Activated T-helper 1 cell treated with anti-CD3 and anti-CD28 coated beads, Interleukin-12 subunit alpha, Interleukin-12 subunit beta, Interleukin-2, Interleukin-4 antibody, amounts not matched to agents 30 ng/mL and 10 ng/mL and 1 ng/mL, durations not matched to agents 14 hours and 24 hours and 36 hours (primary cell): ENCODE data around the gene WNT2B. TPM values are rescaled to one million over a fixed set of nuclear protein-coding genes. Genes with fewer than 3 reads are reported as not detected.

ENCODE experiments used
- DNase-seq: peaks from one replicate; pipeline ENCODE4 v3.0.0; 2021; ENCODE audit warnings: low spot score
- H3K27ac Mint-ChIP-seq: one replicate; pipeline ENCODE4 v1.8.0; 2021; ENCODE audit warnings: mild to moderate bottlenecking, mixed read lengths
- H3K27me3 Mint-ChIP-seq: one replicate; pipeline ENCODE4 v1.8.0; 2022; ENCODE audit warnings: mild to moderate bottlenecking, moderate library complexity, mixed read lengths; ENCODE audit not compliant: insufficient read depth
- H3K36me3 Mint-ChIP-seq: one replicate; pipeline ENCODE4 v1.8.0; 2021; ENCODE audit warnings: low read depth, mixed read lengths
- H3K4me1 Mint-ChIP-seq: one replicate; pipeline ENCODE4 v1.8.0; 2021; ENCODE audit warnings: low read depth, mixed read lengths
- H3K4me3 Mint-ChIP-seq: one replicate; pipeline ENCODE4 v1.8.0; 2021; ENCODE audit warnings: mild to moderate bottlenecking, moderate library complexity, mixed read lengths
- H3K9me3 Mint-ChIP-seq: one replicate; pipeline ENCODE4 v1.8.0; 2021; ENCODE audit warnings: mixed read lengths
- intact Hi-C: fragments of 100-400 bp; cut with micrococcal nuclease; formaldehyde crosslinking; loops from one replicate; pipeline ENCODE4 v1.15.1; 2024
- total RNA-seq: library from RNA; stranded (reverse); gene quantifications from 2 replicates; pipeline ENCODE4 v1.2.3, GENCODE V29; 2022

Gene WNT2B
- total RNA-seq, 1 donor from 2014 or later, result 0.05 TPM

GRCh38 chr1:112517646-112518045, 8.9 kb downstream of the WNT2B start:
- peaks cover 4% of the 10 kb centered on the region for H3K27me3 Mint-ChIP-seq
- H3K4me1 Mint-ChIP-seq, result no peaks in the 10 kb centered on the region
- H3K36me3 Mint-ChIP-seq, result no peaks in the 10 kb centered on the region
- H3K27ac Mint-ChIP-seq, result no peak overlapping the region
- DNase-seq, result no peak
- H3K4me3 Mint-ChIP-seq, result no peak overlapping the region
- intact Hi-C loops, result no loop called here
- H3K9me3 Mint-ChIP-seq, result no peaks in the 10 kb centered on the region

- DNase-seq, result no peak
- Mint-ChIP-seq H3K4me3 (no peak overlapping the region), H3K27me3 (peaks cover 4% of the 10 kb centered on the region), H3K36me3 (no peaks in the 10 kb centered on the region), H3K4me1 (no peaks in the 10 kb centered on the region), H3K9me3 (no peaks in the 10 kb centered on the region), H3K27ac (no peak overlapping the region)
- intact Hi-C loops, result no loop called here
Observed at GRCh38 chr1:112518186-112518585, 9.4 kb downstream of the WNT2B start.

- Mint-ChIP-seq H3K27ac (no peak overlapping the region), H3K27me3 (peaks cover 1% of the 10 kb centered on the region), H3K9me3 (no peaks in the 10 kb centered on the region), H3K4me3 (no peak overlapping the region), H3K4me1 (no peaks in the 10 kb centered on the region), H3K36me3 (no peaks in the 10 kb centered on the region)
- no peak for DNase-seq
- intact Hi-C loops, result no loop called here
Observed at GRCh38 chr1:112520166-112520565, 11.4 kb downstream of the WNT2B start.

GRCh38 chr1:112522621-112523020, 13.9 kb downstream of the WNT2B start:
- DNase-seq, result no peak
- intact Hi-C loops, result no loop called here
- Mint-ChIP-seq H3K9me3 (no peaks in the 10 kb centered on the region), H3K4me1 (no peaks in the 10 kb centered on the region), H3K4me3 (no peak overlapping the region), H3K27ac (no peak overlapping the region), H3K36me3 (no peaks in the 10 kb centered on the region), H3K27me3 (no peaks in the 10 kb centered on the region)

- Mint-ChIP-seq H3K4me1 (no peaks in the 10 kb centered on the region), H3K4me3 (no peak overlapping the region), H3K27ac (no peak overlapping the region), H3K36me3 (no peaks in the 10 kb centered on the region), H3K9me3 (no peaks in the 10 kb centered on the region), H3K27me3 (no peaks in the 10 kb centered on the region)
- no peak for DNase-seq
- intact Hi-C loops, result no loop called here
Observed at GRCh38 chr1:112524251-112524650, 15.5 kb downstream of the WNT2B start.

GRCh38 chr1:112524986-112525385, 16.2 kb downstream of the WNT2B start:
- no peaks in the 10 kb centered on the region for H3K36me3 Mint-ChIP-seq
- H3K4me3 Mint-ChIP-seq, result no peak overlapping the region
- H3K4me1 Mint-ChIP-seq, result no peaks in the 10 kb centered on the region
- no peak for DNase-seq
- H3K9me3 Mint-ChIP-seq, result no peaks in the 10 kb centered on the region
- intact Hi-C loops, result no loop called here
- H3K27ac Mint-ChIP-seq, result no peak overlapping the region
- H3K27me3 Mint-ChIP-seq, result no peaks in the 10 kb centered on the region

GRCh38 chr1:112527266-112528010, 18.7 kb downstream of the WNT2B start:
- no peak for DNase-seq
- Mint-ChIP-seq H3K9me3 (no peaks in the 10 kb centered on the region), H3K4me1 (no peaks in the 10 kb centered on the region), H3K27ac (no peak overlapping the region), H3K4me3 (no peak overlapping the region), H3K36me3 (no peaks in the 10 kb centered on the region), H3K27me3 (no peaks in the 10 kb centered on the region)
- intact Hi-C loops, result no loop called here

- no peak for DNase-seq
- Mint-ChIP-seq H3K4me1 (no peaks in the 10 kb centered on the region), H3K27me3 (no peaks in the 10 kb centered on the region), H3K36me3 (no peaks in the 10 kb centered on the region), H3K27ac (no peak overlapping the region), H3K9me3 (no peaks in the 10 kb centered on the region), H3K4me3 (no peak overlapping the region)
- intact Hi-C loops, result no loop called here
Observed at GRCh38 chr1:112528076-112528475, 19.3 kb downstream of the WNT2B start.

GRCh38 chr1:112529301-112529700, 20.5 kb downstream of the WNT2B start:
- Mint-ChIP-seq H3K27ac (no peak overlapping the region), H3K4me3 (no peak overlapping the region), H3K27me3 (no peaks in the 10 kb centered on the region), H3K9me3 (no peaks in the 10 kb centered on the region), H3K4me1 (no peaks in the 10 kb centered on the region), H3K36me3 (no peaks in the 10 kb centered on the region)
- DNase-seq, result no peak
- intact Hi-C loops, result no loop called here

- no peak overlapping the region for H3K27ac Mint-ChIP-seq
- intact Hi-C loops, result no loop called here
- H3K36me3 Mint-ChIP-seq, result no peaks in the 10 kb centered on the region
Observed at GRCh38 chr1:112530832-112531231, 22.1 kb downstream of the WNT2B start.

GRCh38 chr1:112532064-112532463, 23.3 kb downstream of the WNT2B start:
- DNase-seq, result no peak
- intact Hi-C loops, result no loop called here
- Mint-ChIP-seq H3K9me3 (no peaks in the 10 kb centered on the region), H3K4me3 (no peak overlapping the region), H3K4me1 (no peaks in the 10 kb centered on the region), H3K27ac (no peak overlapping the region), H3K27me3 (no peaks in the 10 kb centered on the region), H3K36me3 (no peaks in the 10 kb centered on the region)

More at GRCh38 chr1:112530832-112531231, 22.1 kb downstream of the WNT2B start:
- Mint-ChIP-seq H3K4me1 (no peaks in the 10 kb centered on the region), H3K4me3 (no peak overlapping the region), H3K27me3 (no peaks in the 10 kb centered on the region), H3K9me3 (no peaks in the 10 kb centered on the region)
- no peak for DNase-seq

GRCh38 chr1:112533029-112533428, 24.3 kb downstream of the WNT2B start:
- no peak for DNase-seq
- no peaks in the 10 kb centered on the region for H3K36me3 Mint-ChIP-seq
- intact Hi-C loops, result no loop called here
- H3K9me3 Mint-ChIP-seq, result no peaks in the 10 kb centered on the region
- no peaks in the 10 kb centered on the region for H3K27me3 Mint-ChIP-seq
- H3K27ac Mint-ChIP-seq, result no peak overlapping the region
- no peak overlapping the region for H3K4me3 Mint-ChIP-seq
- no peaks in the 10 kb centered on the region for H3K4me1 Mint-ChIP-seq

- no peaks in the 10 kb centered on the region for H3K9me3 Mint-ChIP-seq
- no peaks in the 10 kb centered on the region for H3K4me1 Mint-ChIP-seq
- DNase-seq, result no peak
- H3K36me3 Mint-ChIP-seq, result peaks cover 1% of the 10 kb centered on the region
- intact Hi-C loops, result no loop called here
- H3K27me3 Mint-ChIP-seq, result no peaks in the 10 kb centered on the region
- H3K4me3 Mint-ChIP-seq, result no peak overlapping the region
- no peak overlapping the region for H3K27ac Mint-ChIP-seq
Observed at GRCh38 chr1:112536561-112536960, 27.8 kb downstream of the WNT2B start.

- Mint-ChIP-seq H3K4me1 (no peaks in the 10 kb centered on the region), H3K36me3 (peaks cover 5% of the 10 kb centered on the region), H3K27ac (no peak overlapping the region), H3K9me3 (no peaks in the 10 kb centered on the region), H3K4me3 (no peak overlapping the region), H3K27me3 (no peaks in the 10 kb centered on the region)
- no peak for DNase-seq
- intact Hi-C loops, result no loop called here
Observed at GRCh38 chr1:112537456-112537855, 28.7 kb downstream of the WNT2B start.
